ENCODE results near the gene HHAT. TPM values are rescaled to one million over a fixed set of nuclear protein-coding genes. Genes with fewer than 3 reads are reported as not detected.

The HHAT gene
- polyA plus RNA-seq, 1 donor (not counting 4 experiments of a cell fraction or from before 2014, with no cell fraction given): 3.8 TPM

DNA sequence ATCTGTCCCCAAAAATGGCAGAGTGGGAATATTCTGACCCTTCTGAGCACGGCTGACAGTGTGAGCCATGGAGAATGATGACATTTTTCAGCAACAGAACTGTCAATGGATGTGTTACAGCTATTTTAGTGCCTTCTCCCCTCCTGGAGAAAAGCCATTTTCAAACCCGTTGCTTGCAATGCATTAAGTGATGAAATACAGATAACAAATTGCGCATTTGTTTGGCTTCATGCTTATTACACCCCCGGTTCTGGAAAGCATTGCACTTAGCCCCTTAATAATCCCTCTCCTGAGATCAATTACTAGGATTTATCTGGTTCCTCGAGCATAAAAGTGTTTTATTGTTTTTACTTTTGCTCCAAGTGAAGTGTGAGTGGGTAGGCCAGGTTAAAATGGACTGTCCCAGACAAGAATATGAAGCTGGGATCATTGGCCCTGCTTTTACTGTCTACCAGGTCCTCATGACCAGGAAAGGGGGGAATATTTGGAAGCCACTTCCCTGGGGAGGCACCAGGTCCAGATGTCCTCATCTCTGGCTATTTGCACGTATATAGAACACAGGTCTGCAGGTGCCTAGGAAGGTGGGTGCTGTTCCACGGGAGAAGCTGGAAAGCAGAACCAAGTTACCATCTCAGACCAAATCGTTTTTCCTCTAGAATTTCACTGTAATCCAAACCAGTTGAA, 37.5 kb upstream of the HHAT start:
- DNase-seq (ENCODE audit: low read depth, low spot score) (no peak), FAIRE-seq (no peak)
- H3K4me2 ChIP-seq (ENCODE audit: control insufficient read depth, extremely low read depth, insufficient read depth, low read depth, low read length): no peak overlapping the region
- H3K36me3 ChIP-seq (ENCODE audit: control insufficient read depth in 2 of 2, extremely low read depth in 1 of 2, insufficient read depth in 2 of 2, low read length in 2 of 2): no peaks in the 10 kb centered on the region
- H3K9ac ChIP-seq (ENCODE audit: control insufficient read depth, extremely low read depth, insufficient read depth, low read length): no peak overlapping the region
- H3K4me1 ChIP-seq (ENCODE audit: control insufficient read depth, extremely low read depth, insufficient read depth, low read length): peaks cover 15% of the 10 kb centered on the region
- no peaks in the 10 kb centered on the region for H3K9me3 ChIP-seq (ENCODE audit: control insufficient read depth, low read depth, low read length)
- dilution Hi-C loops (cut with MboI; ENCODE audit: extremely low pct_ligation_motif_present, low sequenced_read_pairs): no loop called here
- H3K79me2 ChIP-seq (ENCODE audit: control insufficient read depth, insufficient read depth, low read length): no peaks in the 10 kb centered on the region
- no peaks in the 10 kb centered on the region for H3K9me1 ChIP-seq (ENCODE audit: control insufficient read depth, extremely low read depth, insufficient read depth, low read length)
- no peak overlapping the region for H2AFZ ChIP-seq (ENCODE audit: control insufficient read depth, low read length)
- no peaks in the 10 kb centered on the region for H4K20me1 ChIP-seq (ENCODE audit: control insufficient read depth, extremely low read depth, insufficient read depth, low read length)
- no peak overlapping the region for H3K4me3 ChIP-seq (ENCODE audit: control insufficient read depth in 2 of 3, extremely low read depth in 1 of 3, insufficient read depth in 2 of 3, low read depth in 1 of 3, low read length in 3 of 3)
- no peak overlapping the region for H3K27ac ChIP-seq (ENCODE audit: control insufficient read depth, insufficient read depth, low read length)
- no peak for TF ChIP-seq EZH2 (IDR thresholded peaks at IDR 0.05; ENCODE audit: low read length)
- TF ChIP-seq, protein P1, sequence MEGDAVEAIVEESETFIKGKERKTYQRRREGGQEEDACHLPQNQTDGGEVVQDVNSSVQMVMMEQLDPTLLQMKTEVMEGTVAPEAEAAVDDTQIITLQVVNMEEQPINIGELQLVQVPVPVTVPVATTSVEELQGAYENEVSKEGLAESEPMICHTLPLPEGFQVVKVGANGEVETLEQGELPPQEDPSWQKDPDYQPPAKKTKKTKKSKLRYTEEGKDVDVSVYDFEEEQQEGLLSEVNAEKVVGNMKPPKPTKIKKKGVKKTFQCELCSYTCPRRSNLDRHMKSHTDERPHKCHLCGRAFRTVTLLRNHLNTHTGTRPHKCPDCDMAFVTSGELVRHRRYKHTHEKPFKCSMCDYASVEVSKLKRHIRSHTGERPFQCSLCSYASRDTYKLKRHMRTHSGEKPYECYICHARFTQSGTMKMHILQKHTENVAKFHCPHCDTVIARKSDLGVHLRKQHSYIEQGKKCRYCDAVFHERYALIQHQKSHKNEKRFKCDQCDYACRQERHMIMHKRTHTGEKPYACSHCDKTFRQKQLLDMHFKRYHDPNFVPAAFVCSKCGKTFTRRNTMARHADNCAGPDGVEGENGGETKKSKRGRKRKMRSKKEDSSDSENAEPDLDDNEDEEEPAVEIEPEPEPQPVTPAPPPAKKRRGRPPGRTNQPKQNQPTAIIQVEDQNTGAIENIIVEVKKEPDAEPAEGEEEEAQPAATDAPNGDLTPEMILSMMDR (optimal IDR thresholded peaks at IDR 0.05 in 1 of 3, IDR thresholded peaks at IDR 0.05 in 1 of 3, conservative IDR thresholded peaks at IDR 0.05 in 1 of 3; ENCODE audit: extremely low read depth in 1 of 3, insufficient read depth in 2 of 3, low read length in 3 of 3): no peak
- H3K27me3 ChIP-seq (ENCODE audit: control insufficient read depth, extremely low read depth, insufficient read depth, low read length): peaks cover 11% of the 10 kb centered on the region

DNA sequence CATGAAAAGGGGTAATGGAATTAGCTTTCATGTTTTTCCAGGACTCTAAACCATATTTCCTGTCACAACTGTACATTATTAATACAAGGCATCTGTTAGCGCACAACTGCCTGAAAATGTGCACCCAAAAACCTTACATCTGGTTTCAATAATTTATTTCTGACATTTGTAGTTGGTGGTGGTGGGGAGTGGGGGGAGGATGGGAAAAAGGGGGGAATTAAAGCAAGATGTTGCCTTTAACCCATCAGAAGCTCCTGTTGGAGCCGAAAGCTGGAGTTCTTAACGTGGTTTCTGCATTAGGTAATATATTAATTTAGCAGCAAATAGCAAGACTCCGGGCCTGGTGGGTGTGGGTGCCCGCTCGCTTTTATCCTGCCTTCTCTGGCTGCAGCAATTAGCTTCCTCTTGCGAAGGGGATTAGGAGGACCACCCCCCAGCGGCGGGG, 36.9 kb upstream of the HHAT start:
- H2AFZ ChIP-seq (ENCODE audit: control insufficient read depth, low read length): no peak overlapping the region
- H3K4me1 ChIP-seq (ENCODE audit: control insufficient read depth, extremely low read depth, insufficient read depth, low read length): peaks cover 15% of the 10 kb centered on the region
- no peaks in the 10 kb centered on the region for H4K20me1 ChIP-seq (ENCODE audit: control insufficient read depth, extremely low read depth, insufficient read depth, low read length)
- H3K9ac ChIP-seq (ENCODE audit: control insufficient read depth, extremely low read depth, insufficient read depth, low read length): no peak overlapping the region
- DNase-seq (ENCODE audit: low read depth, low spot score): no peak
- no peak overlapping the region for H3K27ac ChIP-seq (ENCODE audit: control insufficient read depth, insufficient read depth, low read length)
- no peak for FAIRE-seq
- no peaks in the 10 kb centered on the region for H3K36me3 ChIP-seq (ENCODE audit: control insufficient read depth in 2 of 2, extremely low read depth in 1 of 2, insufficient read depth in 2 of 2, low read length in 2 of 2)
- no peaks in the 10 kb centered on the region for H3K79me2 ChIP-seq (ENCODE audit: control insufficient read depth, insufficient read depth, low read length)
- dilution Hi-C loops (cut with MboI; ENCODE audit: extremely low pct_ligation_motif_present, low sequenced_read_pairs): no loop called here
- peak overlapping the region in 2 of 3 experiments; percentile 35 to 63 for H3K4me3 ChIP-seq (ENCODE audit: control insufficient read depth in 2 of 3, extremely low read depth in 1 of 3, insufficient read depth in 2 of 3, low read depth in 1 of 3, low read length in 3 of 3)
- no peaks in the 10 kb centered on the region for H3K9me3 ChIP-seq (ENCODE audit: control insufficient read depth, low read depth, low read length)
- peaks cover 17% of the 10 kb centered on the region for H3K27me3 ChIP-seq (ENCODE audit: control insufficient read depth, extremely low read depth, insufficient read depth, low read length)
- peak overlapping the region; percentile 88 for H3K4me2 ChIP-seq (ENCODE audit: control insufficient read depth, extremely low read depth, insufficient read depth, low read depth, low read length)
- TF ChIP-seq EZH2 (IDR thresholded peaks at IDR 0.05; ENCODE audit: low read length): no peak
- TF ChIP-seq, protein P1 (optimal IDR thresholded peaks at IDR 0.05 in 1 of 3, IDR thresholded peaks at IDR 0.05 in 1 of 3, conservative IDR thresholded peaks at IDR 0.05 in 1 of 3; ENCODE audit: extremely low read depth in 1 of 3, insufficient read depth in 2 of 3, low read length in 3 of 3): no peak
- no peaks in the 10 kb centered on the region for H3K9me1 ChIP-seq (ENCODE audit: control insufficient read depth, extremely low read depth, insufficient read depth, low read length)
